IPS-NIHi7 (cell line): ENCODE data around the gene CTSH.

Source experiments
- DNase-seq: peaks from one replicate; pipeline ENCODE4 v3.0.0; 2012; ENCODE audit warnings: mixed read lengths; ENCODE audit errors: extremely low spot score

Gene CTSH

GRCh38 chr15:78977591-78978347 is 32.9 kb upstream of the CTSH start:
- no peak for DNase-seq

GRCh38 chr15:78977091-78977571 is 32.3 kb upstream of the CTSH start:
- no peak for DNase-seq

GRCh38 chr15:78976691-78977090 is 31.8 kb upstream of the CTSH start:
- DNase-seq = no peak

- DNase-seq = no peak
These were observed 29.5 kb upstream of the CTSH start for GRCh38 chr15:78974272-78974918.

GRCh38 chr15:78969687-78970349 is 25.0 kb upstream of the CTSH start:
- no peak for DNase-seq

- DNase-seq = no peak
These were observed 23.9 kb upstream of the CTSH start for GRCh38 chr15:78968539-78969271.

- DNase-seq = no peak
These were observed 23.3 kb upstream of the CTSH start for GRCh38 chr15:78968114-78968513.

GRCh38 chr15:78960308-78960707 is 15.5 kb upstream of the CTSH start:
- DNase-seq = no peak

GRCh38 chr15:78959360-78959759 is 14.5 kb upstream of the CTSH start:
- DNase-seq = no peak

- no peak for DNase-seq
These were observed 12.7 kb upstream of the CTSH start for GRCh38 chr15:78957416-78958093.

GRCh38 chr15:78956937-78957336 is 12.1 kb upstream of the CTSH start:
- DNase-seq = no peak

- DNase-seq = no peak
These were observed 10.5 kb upstream of the CTSH start for GRCh38 chr15:78955355-78955754.

GRCh38 chr15:78951841-78952238 is 7.0 kb upstream of the CTSH start:
- no peak for DNase-seq

- no peak for DNase-seq
These were observed 6.3 kb upstream of the CTSH start for GRCh38 chr15:78950902-78951840.

GRCh38 chr15:78950343-78950742 is 5.5 kb upstream of the CTSH start:
- no peak for DNase-seq

- DNase-seq = no peak
These were observed 4.6 kb upstream of the CTSH start for GRCh38 chr15:78949461-78949860.

GRCh38 chr15:78947506-78947905 is 2.7 kb upstream of the CTSH start:
- DNase-seq = no peak

GRCh38 chr15:78946493-78946892 is 1.6 kb upstream of the CTSH start:
- no peak for DNase-seq

- no peak for DNase-seq
These were observed 632 bp downstream of the CTSH start for GRCh38 chr15:78944202-78944625.

GRCh38 chr15:78943692-78944091 is 1.2 kb downstream of the CTSH start:
- no peak for DNase-seq
